NB4 (cell line): ENCODE measurements around the gene PTGES3.

ENCODE experiments used
- POLR2A ChIP-seq: IDR thresholded peaks from 2 replicates; pipeline ENCODE4 v1.6.1; 2011; ENCODE audit warnings: mild to moderate bottlenecking; ENCODE audit not compliant: insufficient read length; ENCODE audit errors: extremely low read depth
- TF ChIP-seq, protein P1 (sequence below): IDR thresholded peaks from one replicate; pipeline ENCODE4 v1.5.1; 2012; ENCODE audit warnings: low read depth, low read length

GRCh38 chr12:56709759-56710376 lies 21.8 kb upstream of the PTGES3 start:
- no peak for TF ChIP-seq POLR2A
- TF ChIP-seq, protein P1, sequence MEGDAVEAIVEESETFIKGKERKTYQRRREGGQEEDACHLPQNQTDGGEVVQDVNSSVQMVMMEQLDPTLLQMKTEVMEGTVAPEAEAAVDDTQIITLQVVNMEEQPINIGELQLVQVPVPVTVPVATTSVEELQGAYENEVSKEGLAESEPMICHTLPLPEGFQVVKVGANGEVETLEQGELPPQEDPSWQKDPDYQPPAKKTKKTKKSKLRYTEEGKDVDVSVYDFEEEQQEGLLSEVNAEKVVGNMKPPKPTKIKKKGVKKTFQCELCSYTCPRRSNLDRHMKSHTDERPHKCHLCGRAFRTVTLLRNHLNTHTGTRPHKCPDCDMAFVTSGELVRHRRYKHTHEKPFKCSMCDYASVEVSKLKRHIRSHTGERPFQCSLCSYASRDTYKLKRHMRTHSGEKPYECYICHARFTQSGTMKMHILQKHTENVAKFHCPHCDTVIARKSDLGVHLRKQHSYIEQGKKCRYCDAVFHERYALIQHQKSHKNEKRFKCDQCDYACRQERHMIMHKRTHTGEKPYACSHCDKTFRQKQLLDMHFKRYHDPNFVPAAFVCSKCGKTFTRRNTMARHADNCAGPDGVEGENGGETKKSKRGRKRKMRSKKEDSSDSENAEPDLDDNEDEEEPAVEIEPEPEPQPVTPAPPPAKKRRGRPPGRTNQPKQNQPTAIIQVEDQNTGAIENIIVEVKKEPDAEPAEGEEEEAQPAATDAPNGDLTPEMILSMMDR, result no peak
